Measurements from ENCODE around the gene IKZF1.

The IKZF1 gene

DNA sequence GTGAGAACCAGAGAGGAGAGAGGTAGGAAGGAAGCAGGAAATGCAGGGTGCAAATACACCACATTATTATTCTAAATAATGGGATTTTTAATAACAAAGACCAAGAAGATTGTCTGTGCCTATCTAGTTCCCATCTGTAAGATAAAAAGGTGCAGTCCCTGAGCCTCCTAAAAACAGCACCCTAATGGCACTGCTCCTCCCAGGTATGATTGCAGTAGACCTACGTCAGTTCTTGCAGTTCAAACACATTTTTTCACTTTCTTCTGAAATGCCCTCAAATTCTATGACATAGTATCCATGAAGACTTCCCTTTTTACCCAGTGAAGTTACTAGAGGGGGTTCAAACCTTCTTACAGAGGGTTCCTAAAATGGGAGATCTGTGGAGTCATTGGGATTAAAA is 75.0 kb downstream of the IKZF1 start:
- no peak for DNase-seq

DNA sequence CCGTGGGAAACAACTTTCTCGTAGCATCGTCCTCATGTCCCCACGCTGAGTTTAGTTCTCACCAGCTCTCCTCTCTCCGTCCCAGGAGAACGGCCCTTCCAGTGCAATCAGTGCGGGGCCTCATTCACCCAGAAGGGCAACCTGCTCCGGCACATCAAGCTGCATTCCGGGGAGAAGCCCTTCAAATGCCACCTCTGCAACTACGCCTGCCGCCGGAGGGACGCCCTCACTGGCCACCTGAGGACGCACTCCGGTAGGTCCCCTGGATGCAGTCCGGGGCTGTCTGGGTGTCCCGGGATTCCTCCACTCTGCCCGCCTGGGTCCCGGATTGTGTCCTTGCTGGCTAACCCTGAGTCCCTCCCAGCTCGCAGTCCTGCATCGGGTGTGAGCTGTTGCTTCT is 77.9 kb downstream of the IKZF1 start:
- DNase-seq, result no peak

DNA sequence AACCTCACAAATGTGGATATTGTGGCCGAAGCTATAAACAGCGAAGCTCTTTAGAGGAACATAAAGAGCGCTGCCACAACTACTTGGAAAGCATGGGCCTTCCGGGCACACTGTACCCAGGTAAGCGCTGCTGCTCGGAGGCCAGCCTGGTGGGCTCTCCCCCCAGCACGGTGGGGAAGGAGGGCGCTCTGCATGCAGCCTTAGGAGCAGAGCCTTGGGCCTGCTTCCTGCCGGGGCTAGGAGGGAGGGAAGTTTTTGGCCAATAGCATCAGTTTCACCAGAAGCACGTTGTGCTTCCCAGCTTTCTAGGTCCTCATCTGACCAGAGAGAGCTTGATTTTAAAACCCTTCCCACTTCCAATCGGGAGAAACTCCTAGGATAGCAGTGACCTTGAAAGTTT is 82.8 kb downstream of the IKZF1 start:
- no peak for DNase-seq

DNA sequence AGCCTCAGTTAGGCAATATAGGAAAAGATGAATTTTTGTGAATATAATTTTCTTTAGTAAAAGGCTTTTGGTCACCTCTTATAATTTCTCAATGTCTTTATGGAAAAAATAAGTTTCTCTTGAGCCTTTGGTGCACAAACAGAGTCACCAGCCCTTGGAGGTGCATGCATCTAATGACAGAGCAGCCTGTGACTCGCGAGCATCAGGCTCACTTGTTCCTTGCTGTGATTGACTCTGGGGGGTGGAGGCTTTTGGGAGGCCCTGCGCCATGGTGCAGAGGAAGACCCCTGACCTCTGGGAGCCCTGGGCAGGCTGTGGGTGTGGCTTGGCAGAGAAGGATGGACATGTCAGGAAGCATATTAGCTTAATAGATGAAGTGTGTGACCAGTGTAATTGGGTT is 85.4 kb downstream of the IKZF1 start:
- DNase-seq, result no peak

DNA sequence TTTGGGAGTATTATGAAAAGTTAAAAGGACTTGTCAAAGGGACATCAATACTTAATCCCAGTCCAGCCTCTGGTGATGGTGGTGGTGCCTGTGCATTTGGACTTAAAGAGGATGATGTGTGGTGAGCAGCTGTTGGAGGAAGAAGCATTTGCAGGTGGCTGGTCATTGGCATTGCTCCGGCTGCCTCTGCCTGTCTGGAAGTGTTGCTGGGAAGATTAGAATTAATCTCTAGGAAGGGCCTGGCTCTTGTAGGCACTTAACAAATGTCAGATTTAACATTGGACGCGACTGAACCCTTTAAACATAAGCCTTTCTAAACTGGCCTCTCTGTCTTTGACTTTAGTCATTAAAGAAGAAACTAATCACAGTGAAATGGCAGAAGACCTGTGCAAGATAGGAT is 86.9 kb downstream of the IKZF1 start:
- no peak for DNase-seq

DNA sequence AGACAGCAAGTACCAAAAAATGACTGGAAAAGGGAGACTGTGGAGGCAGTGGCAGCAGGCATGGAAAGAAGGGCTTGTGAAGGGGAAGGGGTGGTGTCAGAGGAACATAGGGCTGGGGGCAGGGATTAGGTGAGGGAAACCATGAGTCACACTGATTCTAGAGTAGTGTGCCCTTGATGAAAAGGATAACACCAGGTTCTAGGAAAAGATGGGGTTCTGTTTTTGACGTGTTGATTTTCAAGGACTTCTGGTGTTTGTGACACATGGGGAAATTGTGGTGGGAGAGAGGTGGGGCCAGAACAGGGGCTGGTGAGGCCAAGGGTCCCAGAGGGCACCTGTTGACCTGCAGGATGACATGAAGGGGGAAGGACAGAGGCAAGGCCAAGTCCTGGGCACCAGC is 88.6 kb downstream of the IKZF1 start:
- no peak for DNase-seq

DNA sequence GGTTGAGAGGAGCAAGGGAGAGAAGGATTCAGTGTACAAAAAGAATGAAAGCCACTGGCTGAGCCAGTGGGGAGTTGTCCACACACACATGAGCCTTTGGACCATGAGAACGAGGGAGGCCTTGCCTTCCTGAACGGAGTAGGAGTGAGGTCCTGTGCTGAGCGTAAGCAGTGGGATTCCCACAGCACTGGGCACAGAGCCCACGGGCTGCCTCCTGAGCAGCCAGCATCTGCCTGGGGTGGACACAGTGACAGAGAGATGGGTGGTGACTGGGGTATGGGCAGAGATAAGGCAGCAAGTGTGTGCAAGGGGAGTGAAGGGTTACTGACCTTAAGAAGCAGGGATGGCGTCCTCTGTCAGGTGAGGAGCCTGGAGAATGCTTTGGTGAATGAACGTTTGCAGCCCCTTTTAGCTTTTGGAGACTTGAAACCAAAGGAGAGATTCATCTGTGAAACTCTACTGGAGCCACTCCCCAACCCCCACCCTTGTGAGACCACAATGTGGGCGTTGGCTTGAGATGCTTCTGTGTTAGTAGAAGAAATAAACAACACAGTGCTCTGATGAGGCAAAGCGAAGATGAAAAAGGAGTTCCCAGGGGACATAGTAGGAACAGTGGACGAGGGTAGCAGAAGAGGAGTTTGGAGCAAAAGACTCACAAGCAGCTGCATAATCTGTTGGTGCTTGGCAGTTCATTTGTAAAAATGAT is 89.2 kb downstream of the IKZF1 start:
- no peak for DNase-seq

DNA sequence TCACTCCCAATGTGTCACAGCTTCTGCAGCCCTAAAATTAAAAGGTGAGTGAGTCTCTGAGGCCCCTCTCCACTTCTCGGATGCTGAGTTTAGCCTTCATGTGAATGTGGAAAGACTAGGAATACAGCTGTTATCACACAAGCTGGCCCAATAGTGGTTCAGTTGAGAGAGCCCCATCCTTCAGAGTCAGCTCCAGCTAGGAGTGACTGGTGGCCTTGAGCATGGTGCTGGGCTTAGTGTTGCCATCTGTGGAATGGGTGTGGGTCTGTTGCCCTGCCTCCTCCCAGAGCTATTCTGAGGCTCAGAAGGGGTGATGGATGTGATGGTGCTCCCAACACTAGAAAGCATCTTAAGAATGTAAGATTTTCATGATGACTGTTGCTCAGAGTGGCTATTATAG is 89.8 kb downstream of the IKZF1 start:
- no peak for DNase-seq

DNA sequence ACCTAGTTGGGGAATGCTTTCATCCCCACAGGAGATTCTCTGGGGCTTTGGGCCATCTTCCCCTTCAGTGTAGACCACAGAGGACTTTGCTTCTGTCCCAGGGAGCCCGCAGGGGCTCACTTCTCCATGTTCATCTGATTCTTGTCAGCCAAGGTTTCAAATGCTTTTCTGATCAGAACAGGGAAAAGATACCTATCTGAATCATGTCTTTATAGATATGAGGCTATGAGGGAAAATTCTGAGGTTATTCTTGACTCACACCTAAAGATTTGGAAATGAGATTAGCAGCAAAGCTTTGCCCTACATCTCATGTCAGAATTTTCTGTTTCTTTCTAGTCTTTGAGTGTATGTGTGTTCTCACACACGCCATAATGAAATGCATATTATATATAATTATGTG is 92.3 kb downstream of the IKZF1 start:
- DNase-seq, result no peak

DNA sequence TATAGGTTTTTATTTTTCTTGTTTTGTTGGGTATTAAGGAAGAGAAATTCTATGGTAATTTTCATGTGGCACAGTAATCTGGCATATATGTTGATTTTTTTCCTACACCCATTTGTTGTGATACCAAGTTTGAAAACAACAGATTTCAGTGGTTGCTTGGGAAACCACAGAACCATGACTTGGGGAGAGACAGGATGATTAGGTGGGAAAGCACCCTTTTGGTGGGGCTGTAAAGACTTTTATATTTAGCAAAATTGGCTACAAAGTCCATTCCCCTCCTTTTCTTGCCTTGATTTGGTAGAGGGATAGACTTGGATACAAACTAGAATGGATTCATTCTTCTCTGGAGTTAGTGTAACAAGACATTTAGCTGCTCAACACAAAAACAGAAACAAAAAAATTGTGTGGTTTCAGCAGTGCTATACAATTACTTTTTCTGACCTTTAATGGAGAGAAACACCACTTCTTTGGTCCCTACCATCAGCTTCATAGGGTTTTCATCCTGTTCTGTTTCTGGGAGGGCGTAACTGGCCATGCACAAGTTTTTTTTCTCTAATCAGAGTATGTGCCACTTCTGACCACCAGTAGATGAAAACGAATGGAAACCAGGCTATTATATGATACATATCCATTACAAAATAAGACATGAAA is 92.9 kb downstream of the IKZF1 start:
- DNase-seq, result no peak

DNA sequence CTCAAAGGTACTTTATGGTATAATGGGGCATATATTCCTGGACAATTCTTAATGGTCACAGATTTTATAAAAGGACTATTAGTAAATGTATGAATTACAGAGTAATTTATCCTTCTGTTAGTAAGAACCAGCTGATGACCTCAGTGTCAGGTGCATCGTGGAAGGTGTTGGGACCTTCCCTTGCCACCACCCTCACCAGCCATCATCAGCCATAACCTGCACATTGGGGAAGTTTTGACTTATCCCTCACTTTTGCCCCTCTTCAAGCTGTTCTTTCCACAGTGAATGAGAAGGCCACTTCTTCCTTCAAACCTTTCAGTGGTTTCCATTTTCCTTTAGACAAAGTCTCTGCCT is 93.4 kb downstream of the IKZF1 start:
- no peak for DNase-seq

DNA sequence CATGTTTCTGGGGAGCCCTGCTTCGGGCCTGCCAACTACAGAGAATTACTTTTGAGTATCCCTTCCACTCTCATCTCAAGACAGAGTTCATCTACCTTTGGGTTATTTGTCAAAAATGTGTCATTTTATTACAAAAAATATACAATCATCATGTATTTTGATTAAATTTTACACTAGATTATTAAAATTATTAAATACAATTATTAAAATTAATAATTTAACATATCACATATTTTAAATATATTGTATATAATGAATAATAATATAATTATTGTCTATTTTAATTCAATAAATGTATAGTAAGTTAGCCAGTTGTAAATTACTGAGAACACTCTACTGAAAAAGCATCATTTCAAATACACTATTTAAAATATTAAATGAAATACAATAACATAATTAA is 94.7 kb downstream of the IKZF1 start:
- no peak for DNase-seq

DNA sequence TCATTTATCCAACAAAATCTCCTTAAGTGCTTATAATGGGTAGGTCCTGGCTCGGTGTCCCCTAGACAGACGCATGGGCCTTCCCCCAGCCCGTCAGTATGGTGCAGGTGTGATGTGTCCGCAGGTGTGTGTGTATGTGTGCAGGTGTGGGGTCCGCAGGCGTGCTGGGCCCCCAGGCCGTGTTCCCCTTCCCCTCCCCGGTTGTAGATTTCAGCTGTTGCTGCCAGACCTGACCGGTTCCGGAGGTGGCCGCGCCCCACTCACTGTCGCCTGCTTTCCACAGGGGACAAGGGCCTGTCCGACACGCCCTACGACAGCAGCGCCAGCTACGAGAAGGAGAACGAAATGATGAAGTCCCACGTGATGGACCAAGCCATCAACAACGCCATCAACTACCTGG is 95.1 kb downstream of the IKZF1 start:
- no peak for DNase-seq

DNA sequence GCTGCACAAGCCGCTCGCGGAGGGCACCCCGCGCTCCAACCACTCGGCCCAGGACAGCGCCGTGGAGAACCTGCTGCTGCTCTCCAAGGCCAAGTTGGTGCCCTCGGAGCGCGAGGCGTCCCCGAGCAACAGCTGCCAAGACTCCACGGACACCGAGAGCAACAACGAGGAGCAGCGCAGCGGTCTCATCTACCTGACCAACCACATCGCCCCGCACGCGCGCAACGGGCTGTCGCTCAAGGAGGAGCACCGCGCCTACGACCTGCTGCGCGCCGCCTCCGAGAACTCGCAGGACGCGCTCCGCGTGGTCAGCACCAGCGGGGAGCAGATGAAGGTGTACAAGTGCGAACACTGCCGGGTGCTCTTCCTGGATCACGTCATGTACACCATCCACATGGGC is 95.6 kb downstream of the IKZF1 start:
- DNase-seq, result no peak

DNA sequence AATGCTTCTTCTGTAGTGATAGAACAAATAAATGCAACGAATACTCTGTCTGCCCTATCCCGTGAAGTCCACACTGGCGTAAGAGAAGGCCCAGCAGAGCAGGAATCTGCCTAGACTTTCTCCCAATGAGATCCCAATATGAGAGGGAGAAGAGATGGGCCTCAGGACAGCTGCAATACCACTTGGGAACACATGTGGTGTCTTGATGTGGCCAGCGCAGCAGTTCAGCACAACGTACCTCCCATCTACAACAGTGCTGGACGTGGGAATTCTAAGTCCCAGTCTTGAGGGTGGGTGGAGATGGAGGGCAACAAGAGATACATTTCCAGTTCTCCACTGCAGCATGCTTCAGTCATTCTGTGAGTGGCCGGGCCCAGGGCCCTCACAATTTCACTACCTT is 99.9 kb downstream of the IKZF1 start:
- no peak for DNase-seq

DNA sequence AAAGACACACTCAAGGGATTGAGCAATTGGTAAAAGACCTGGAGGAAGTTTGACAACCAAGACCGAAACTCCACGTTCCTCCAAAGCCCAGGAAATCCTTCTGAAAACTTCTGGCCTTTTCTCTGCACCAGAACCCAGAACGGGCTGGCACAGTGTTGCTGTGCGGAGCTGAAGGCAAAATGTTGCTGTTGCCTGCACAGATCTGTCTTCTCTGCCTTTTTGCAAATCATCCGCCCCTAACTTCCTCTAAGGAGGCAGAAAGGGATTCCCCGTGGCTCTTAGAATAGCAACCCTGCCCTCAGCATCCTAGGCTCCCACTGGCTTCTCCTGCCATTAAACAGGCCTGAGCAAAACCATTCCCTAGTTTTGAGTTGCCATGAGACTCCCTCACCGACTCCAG is 100.7 kb downstream of the IKZF1 start:
- no peak for DNase-seq

DNA sequence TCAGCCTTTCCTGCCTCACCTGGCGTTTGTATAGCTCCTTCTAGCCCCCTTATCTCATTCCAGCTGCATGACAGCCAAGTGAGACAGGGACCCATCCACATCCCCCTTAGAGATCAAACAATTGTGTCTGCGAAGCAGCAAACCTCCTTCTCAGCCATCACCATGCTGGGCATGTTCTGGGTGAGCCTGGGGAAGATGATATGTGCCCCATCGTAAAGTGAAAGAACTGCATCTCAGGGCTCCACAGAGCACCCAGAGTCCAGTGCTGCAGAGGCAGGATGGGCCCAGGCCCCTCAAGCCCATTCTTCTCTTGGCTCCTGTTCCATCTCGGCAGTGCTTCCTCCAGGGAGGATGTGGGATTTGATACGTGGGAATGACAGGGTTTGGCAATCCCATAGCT is 102.4 kb downstream of the IKZF1 start:
- DNase-seq, result no peak

DNA sequence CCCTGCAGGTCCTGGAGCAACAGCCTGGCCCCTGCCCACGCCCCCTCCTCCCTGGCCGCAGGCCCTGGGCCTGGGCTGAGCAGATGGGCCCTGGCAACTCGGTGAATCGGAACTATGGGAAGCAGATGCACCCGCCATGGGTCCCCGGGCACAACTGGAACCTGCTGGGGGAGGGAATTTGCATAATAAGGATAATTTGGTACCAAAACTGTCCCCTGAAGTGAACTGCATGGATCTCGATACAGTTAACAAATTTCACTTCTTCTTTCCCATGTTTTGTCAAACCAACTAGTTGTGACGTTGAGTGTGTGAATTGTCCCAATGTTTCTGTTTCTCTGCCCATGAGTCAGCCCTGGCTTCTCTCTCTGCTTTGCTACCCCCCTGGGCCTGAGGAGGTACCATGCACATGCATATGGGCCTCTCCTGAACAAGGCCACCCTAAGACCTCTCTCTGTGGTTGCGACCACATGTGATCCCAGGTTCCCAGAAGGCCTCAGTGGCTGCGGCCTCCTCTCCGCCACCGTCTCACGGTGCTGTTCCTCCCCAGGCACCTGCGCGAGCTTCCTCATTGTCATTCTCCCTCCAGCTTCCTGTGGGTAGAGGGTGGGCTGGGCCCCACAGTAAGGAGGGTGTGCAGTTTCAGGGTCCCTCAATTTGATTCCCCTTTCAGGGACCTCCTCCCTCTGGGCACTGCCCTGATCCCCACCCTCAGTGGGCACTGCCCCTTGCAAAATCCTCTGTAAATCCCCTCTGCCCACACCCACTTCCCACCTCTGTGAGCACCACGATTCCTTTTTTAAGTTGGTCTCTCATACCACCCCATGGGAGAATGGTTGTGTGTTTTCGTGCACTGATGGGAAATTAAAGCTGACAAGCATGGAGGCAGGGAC is 105.6 kb downstream of the IKZF1 start:
- no peak for DNase-seq

DNA sequence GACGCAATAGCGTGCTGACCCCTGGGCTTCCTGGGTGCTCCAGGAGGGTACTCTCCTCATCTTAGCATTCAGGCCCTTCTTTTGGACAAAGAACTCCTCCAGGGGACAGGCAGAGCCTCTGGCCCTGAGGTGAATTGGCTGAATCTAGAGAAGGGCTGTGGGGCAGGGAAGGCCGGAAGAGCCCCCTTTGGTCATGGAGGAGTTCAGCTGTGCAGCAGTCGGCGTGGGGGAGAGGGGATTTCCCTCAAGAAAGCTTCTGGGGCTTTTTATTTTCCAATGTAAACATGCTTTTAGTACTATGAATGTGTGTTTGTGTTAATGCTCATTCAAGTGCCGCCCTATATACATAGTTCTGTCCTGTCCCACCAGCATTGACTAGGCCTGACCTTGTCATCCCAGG is 106.8 kb downstream of the IKZF1 start:
- DNase-seq, result no peak

DNA sequence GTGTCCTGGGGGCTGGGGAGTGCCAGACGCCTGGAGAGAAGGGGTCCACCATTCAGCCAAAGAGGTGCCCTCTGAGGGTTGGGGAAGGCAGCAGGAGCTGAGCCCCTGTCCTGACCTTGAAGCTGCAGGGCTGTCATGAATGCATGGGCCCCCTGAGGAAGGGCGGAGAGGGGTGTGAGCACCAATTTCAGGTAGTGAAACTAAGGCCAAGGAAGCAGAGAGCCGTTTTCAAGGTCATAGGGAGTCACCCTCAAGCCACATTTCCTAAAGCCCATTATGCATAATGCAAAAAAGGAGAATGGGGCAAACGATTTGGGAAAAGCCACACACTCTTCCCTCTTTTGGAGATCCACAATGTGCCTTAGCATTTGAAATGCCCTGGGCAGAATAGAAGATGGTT is 108.5 kb downstream of the IKZF1 start:
- DNase-seq, result no peak

DNA sequence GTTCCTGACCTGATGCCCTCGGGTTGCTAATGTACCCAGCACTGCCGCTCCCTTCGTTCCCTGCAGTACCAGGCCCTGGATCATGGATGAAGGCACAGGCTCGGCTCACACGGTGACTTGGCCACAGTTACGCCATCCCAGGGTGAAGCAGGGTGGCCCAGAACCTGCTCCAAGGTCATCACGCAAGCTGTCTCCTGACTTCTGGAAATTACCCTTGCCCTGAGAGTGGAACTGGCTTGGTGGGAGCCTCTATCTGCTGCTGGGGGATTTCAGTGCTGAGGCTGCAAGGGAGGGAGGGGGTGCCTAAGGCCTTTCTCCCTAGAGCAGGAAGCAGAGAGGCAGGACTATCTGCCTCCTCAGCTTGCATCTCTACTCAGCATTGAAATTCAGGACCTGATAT is 109.0 kb downstream of the IKZF1 start:
- no peak for DNase-seq

DNA sequence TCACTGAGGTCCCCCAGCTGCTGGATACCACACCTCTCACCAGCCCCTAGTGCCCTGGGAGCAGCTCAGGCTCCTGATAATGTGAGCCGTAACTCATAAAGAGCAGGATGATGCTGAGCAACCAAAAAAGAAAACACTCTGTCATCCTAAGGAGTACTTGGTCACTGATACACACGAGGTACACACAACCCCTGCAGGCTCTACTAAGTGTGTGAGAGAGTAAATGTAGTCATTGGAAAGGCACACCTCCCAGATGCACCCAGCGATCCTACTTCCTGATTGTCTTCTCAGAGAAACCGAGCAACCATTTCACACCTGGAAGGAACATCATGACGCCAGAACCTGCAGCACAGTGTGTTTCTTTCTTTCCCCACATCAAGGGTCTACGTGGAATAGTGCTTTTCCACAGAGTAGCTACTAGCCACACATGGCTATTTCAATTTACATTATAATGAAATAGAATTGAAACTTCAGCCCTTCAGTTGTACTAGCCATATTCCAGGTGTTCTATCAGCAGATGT is 111.4 kb downstream of the IKZF1 start:
- no peak for DNase-seq

DNA sequence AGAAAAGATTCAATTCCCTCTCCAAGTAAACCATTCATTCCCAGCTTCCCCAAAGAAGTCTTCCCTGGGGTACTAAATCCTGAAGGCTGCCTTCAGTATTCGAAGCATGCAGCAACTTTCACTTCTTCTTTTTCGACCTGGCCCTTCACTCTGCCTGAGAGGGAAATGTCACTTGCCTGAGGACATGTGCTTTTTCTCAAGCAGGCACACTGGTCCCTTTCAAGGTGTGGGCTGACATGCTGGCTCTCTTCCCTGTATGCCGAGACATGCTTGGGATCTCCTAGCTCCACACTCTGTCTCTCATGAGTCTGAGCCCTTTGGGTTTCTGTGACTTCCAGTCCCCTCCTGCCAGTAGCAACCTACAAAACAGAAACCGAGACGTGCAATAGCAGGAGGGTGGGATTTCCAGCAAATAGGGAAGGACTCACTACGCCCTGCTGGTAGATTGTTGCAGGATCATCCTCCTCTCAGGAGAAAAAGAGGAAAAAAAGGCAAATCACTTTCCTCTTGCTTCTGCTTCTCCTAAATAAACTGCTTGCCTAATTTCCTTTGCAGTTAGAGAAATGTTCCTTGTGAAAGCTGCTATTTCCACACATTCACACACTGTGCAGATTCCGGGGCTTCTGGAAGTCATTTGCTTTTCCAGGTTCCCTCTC is 112.1 kb downstream of the IKZF1 start:
- DNase-seq, result peak; percentile 56

Measured in GF-D8 (cell line).